ENCODE data around the gene SHOC1. TPM values are rescaled to one million over a fixed set of nuclear protein-coding genes. Genes with fewer than 3 reads are reported as not detected.

SHOC1 gene
- total RNA-seq, 4 donors from 2014 or later: 0.13 TPM; not detected in 3

DNA sequence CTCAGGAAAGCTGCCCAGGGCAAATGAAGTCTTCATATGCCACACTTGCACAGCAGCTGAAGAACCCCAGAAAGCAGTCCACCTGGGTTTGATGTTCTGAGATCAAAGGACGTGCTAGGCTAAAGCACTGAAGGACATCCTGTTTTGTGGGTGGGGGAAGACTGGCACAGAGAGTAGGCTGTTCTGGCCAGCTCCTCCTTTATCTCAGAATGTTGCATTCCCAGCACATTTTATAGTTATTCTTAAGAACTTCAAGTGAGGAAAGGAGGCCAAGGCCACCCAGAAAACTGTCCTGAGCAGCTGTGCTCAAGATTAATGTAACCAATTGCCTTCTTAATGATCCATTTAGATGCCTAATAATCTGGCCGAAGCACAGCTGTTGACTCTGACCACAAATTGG is 10.9 kb downstream of the SHOC1 start:
- no peak for DNase-seq
- no peak for TF ChIP-seq POLR2A (IDR thresholded peaks at IDR 0.05)
- TF ChIP-seq, protein P1, sequence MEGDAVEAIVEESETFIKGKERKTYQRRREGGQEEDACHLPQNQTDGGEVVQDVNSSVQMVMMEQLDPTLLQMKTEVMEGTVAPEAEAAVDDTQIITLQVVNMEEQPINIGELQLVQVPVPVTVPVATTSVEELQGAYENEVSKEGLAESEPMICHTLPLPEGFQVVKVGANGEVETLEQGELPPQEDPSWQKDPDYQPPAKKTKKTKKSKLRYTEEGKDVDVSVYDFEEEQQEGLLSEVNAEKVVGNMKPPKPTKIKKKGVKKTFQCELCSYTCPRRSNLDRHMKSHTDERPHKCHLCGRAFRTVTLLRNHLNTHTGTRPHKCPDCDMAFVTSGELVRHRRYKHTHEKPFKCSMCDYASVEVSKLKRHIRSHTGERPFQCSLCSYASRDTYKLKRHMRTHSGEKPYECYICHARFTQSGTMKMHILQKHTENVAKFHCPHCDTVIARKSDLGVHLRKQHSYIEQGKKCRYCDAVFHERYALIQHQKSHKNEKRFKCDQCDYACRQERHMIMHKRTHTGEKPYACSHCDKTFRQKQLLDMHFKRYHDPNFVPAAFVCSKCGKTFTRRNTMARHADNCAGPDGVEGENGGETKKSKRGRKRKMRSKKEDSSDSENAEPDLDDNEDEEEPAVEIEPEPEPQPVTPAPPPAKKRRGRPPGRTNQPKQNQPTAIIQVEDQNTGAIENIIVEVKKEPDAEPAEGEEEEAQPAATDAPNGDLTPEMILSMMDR (IDR thresholded peaks at IDR 0.05): no peak
- intact Hi-C loops (cut with DNase I): no loop called here
- Histone ChIP-seq H3K27ac (no peak overlapping the region), H3K9me3 (no peaks in the 10 kb centered on the region), H3K4me1 (no peaks in the 10 kb centered on the region), H3K27me3 (no peaks in the 10 kb centered on the region), H3K36me3 (no peaks in the 10 kb centered on the region), H3K4me3 (replicated peaks in 1 of 3) (no peak overlapping the region)
- WGBS, 2 donors: 72 to 77% methylated on average over 2 of the region's 2 CpGs

DNA sequence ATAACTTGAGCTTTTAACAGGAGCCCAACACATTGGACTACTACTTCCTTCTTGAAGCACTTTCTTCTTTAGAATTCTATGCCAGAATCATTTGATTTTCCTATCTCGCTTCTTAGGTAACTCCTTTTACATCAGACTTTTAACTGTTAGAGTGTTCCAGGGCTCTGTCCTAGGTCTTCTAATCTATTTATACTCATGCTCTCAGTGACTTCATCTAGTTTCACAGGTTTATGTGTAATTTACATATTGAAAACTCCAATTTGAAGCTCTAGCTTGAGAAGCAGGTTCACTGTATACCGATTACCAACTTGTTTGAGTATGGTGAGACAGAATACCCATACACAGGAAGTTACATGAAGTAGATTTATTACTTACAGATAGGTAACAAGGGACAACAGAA is 11.3 kb downstream of the SHOC1 start:
- intact Hi-C loops (cut with DNase I): no loop called here
- no peaks in the 10 kb centered on the region for H3K4me1 ChIP-seq
- WGBS, 2 donors: 97 to 99% methylated on average over 2 of the region's 2 CpGs
- H3K27ac ChIP-seq: no peak overlapping the region
- DNase-seq: no peak
- no peaks in the 10 kb centered on the region for H3K36me3 ChIP-seq
- no peaks in the 10 kb centered on the region for H3K9me3 ChIP-seq
- no peak overlapping the region for H3K4me3 ChIP-seq (replicated peaks in 1 of 3)
- no peaks in the 10 kb centered on the region for H3K27me3 ChIP-seq
- TF ChIP-seq POLR2A (IDR thresholded peaks at IDR 0.05): no peak
- TF ChIP-seq, protein P1 (IDR thresholded peaks at IDR 0.05): no peak

DNA sequence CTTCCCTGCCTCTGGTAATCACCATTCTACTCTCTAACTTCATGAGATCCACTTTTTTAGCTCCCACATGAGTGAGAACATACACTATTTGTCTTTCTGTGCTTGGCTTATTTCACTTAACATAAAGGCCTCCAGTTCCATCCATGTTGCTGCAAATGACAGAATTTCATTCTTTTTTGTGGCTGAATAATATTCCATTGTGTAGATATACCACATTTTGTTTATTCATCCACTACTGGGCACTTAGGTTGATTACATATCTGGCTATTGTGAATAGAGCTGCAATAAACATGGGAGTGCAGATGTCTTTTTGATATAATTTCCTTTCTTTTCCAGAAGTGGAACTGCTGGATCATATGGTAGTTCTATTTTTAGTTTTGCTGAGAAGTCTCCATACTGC is 28.7 kb downstream of the SHOC1 start:
- Histone ChIP-seq H3K27me3 (no peaks in the 10 kb centered on the region), H3K4me3 (replicated peaks in 1 of 3) (no peak overlapping the region), H3K4me1 (no peaks in the 10 kb centered on the region), H3K9me3 (no peaks in the 10 kb centered on the region), H3K36me3 (no peaks in the 10 kb centered on the region), H3K27ac (no peak overlapping the region)
- intact Hi-C loops (cut with DNase I): no loop called here
- TF ChIP-seq, protein P1 (IDR thresholded peaks at IDR 0.05): no peak
- no peak for TF ChIP-seq POLR2A (IDR thresholded peaks at IDR 0.05)
- no peak for DNase-seq

DNA sequence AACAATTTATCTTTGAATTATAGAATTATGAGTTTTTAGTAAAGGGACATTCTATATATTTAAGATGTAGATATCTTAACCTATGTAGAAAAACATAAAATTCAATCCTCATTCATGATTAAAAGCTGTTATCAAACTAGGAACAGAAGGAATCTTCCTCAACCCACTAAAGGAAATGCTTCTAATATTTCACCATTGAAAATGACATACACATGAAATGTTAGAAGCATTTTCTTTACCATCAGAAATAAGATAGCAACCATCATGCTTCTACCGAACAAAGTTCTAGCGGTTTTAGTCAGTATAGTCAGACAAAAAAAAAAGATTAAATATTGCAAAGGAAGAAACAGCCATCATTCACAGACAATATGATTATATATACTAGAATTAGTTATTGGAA is 32.2 kb downstream of the SHOC1 start:
- intact Hi-C loops (cut with DNase I): loop anchor here (5.0 kb wide), 1 partner anchor 310 kb away; no protein-coding TSS in a partner anchor
- Histone ChIP-seq H3K9me3 (no peaks in the 10 kb centered on the region), H3K27me3 (no peaks in the 10 kb centered on the region), H3K36me3 (no peaks in the 10 kb centered on the region), H3K4me1 (no peaks in the 10 kb centered on the region), H3K27ac (no peak overlapping the region), H3K4me3 (replicated peaks in 1 of 3) (no peak overlapping the region)
- TF ChIP-seq, protein P1 (IDR thresholded peaks at IDR 0.05): no peak
- no peak for TF ChIP-seq POLR2A (IDR thresholded peaks at IDR 0.05)
- 52 to 64% methylated on average over 2 of the region's 2 CpGs for WGBS, 2 donors
- DNase-seq: no peak

DNA sequence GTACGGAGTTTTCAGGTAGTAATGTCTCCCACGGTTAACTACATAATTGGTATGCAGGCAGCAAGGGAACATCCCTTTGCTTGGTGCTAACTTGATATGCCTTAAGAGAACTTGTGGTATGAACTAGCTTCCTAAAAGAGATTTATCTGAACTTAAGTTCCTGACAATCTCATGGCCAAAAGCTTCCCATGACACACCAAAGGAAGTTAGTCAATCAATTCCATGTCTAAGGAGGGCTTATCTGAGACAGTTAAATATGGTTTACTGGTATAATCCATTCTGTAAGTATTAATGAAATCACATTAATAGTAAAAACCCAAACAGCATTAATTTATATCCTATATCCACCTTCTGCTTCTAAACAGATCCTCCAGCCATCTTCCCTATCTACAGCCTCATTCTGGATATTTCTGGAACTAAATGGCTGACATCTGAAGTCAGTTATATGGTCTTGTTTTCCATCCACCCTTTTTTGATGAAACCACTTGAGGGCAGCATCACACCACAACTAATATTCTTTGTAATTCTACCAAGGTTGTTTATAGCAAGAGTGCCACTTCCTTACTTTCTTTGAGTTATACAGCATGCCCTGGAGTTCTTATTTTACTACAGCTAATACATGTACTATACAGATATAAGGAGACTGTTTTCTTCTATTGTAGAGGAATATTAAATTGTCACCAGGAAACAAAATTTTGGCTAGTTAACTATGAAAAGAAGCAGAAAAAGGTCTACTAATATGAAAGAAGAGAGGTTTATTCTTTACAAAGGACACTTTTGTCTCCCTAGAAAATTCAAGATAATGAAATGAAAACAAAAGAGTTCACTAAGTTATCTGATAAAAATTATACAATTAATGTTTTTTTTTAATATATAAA is 34.7 kb downstream of the SHOC1 start:
- intact Hi-C loops (cut with DNase I): loop anchor here (5.0 kb wide), 2 partner anchors 312 to 322 kb away; no protein-coding TSS in a partner anchor
- Histone ChIP-seq H3K4me3 (replicated peaks in 1 of 3) (no peak overlapping the region), H3K27me3 (no peaks in the 10 kb centered on the region), H3K9me3 (no peaks in the 10 kb centered on the region), H3K4me1 (no peaks in the 10 kb centered on the region), H3K36me3 (no peaks in the 10 kb centered on the region), H3K27ac (no peak overlapping the region)
- TF ChIP-seq POLR2A (IDR thresholded peaks at IDR 0.05): no peak
- TF ChIP-seq, protein P1 (IDR thresholded peaks at IDR 0.05): peak in 5 of 6 experiments; percentile 30 to 66 (median 58)
- 77 to 85% methylated on average over 2 of the region's 2 CpGs for WGBS, 2 donors
- peak; percentile 10 to 24 for DNase-seq
